GM18873 (cell line): ENCODE data around the gene CRKL.

Experiments
- ATAC-seq: cut with Tn5 transposase; IDR thresholded peaks from one replicate; pipeline ENCODE4 v1.9.1; 2021; ENCODE audit warnings: mild to moderate bottlenecking, moderate library complexity, moderate number of reproducible peaks; ENCODE audit not compliant: unreplicated experiment, low FRiP score

CRKL gene

DNA sequence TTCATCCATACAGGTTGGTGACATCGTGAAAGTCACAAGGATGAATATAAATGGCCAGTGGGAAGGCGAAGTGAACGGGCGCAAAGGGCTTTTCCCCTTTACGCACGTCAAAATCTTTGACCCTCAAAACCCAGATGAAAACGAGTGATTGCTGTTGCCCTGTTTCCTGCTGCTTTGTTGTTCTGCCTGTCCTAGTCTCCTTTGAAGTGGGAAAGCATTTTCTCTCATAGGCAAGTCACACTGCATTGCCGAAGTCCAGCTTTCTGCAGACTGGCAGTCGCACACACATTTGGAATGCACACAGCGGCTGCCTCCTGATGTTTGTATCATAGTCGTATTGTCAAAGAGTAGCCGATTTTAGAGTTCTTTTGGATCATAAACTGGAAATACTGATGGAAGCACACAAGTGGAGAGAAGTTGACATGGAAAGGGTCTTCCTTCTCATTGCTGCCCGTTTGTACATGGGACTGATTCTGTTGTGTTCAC is 32.5 kb downstream of the CRKL start:
- ATAC-seq: no peak

DNA sequence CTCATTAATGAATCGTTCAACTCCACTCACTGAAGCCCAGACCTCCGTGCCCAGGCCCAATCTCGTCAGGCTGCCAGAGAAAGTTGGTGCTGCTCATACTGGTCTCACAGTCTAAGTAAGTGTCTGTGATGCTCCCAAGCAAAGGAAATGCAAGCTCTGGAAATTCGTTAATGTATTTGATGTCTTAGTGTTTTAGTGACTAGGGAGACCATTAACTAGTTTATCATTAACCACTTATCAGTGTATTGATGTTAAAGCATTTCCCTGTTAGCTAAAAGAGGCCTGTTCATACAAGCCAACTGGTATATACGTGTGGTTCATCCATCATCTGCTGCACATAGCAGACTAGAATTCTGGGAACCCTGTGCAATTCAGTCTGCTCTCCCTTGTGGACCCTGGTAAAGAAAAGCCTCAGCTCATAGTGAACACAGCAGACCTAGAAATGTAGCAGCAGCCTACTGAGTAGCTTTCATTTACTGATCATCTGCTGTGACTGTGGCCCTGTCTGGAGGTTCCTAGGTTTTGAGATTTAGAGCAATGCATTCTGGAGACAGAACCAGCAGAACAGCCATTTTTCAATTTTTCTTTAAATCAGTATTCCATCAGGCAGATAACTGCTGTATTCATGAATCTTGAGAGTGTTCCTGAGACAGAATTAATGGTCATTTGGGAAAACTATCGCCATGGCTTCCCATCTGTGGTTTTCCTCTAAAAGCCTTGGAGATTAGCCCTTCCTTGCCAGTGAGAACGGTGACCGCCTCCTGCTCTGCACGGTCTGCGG is 34.1 kb downstream of the CRKL start:
- ATAC-seq: no peak

DNA sequence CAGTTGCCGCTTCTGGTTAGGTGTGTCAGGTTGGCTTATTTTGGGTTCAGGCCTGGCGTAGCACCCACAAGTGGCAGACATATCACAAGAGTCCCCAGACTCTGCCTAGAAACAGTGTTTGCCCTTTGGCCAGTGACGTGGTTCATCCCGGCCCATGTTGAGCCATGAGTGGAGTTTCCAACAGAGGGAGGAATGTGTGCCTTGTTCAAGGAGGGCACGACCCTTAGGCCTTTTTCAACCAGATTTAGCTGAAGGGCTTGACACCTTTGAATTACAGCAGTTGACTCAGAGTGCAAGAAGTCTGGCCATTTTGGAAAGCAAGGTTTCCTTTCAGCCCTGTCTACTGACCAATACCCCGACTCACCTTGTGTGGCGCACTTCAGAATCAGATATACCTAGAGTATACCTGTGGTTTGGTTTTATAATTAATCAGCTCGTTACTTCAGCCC is 34.7 kb downstream of the CRKL start:
- no peak for ATAC-seq

DNA sequence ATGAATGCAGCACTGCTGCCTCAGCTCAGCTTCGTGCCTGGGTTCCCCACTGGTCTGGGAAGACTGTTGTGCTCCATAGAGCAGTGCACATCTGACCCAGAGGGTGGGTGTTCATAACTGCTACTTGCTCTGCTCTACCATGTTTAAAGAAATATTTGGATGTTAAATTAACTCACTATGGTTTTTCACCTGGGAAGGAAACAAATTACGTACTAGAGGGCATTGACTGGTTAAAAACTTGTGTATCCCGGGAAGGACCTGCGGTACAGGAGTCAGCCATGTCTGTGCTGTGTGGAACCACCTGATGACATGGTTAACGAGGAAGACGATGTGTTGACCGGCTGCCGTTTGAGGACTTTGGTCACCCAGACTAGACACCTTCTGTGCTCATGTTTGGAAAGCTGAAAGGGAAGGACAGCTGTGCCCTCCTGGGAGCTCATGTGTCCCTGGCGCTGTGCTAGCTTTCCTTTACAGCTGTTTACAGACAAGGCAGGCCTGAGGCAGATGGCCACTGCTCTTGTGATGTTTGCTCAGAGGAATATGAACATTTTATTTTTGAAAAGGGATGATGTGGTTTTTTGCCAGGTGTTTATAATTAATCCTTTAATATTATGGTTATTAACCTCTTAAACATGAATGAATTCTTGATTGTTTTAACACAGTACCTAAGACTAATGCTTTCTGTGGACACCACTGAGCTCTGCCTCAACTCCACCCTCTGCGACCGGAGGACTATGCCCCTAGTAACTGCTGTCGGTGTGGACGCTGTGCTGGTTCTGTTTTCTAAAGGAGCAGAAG is 35.5 kb downstream of the CRKL start:
- no peak for ATAC-seq

DNA sequence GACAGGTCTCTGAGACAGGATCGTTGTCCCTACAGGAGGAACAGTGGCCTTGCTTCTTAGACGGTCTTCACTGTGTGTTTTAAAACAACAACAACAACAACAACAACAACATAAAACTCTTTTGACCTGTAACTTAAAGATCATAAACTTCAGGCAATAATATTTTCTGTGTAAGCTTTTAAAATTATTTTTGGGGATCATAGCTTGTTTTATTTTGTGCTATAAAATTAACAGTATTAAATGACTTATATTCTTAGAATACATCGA is 36.1 kb downstream of the CRKL start:
- ATAC-seq: no peak

DNA sequence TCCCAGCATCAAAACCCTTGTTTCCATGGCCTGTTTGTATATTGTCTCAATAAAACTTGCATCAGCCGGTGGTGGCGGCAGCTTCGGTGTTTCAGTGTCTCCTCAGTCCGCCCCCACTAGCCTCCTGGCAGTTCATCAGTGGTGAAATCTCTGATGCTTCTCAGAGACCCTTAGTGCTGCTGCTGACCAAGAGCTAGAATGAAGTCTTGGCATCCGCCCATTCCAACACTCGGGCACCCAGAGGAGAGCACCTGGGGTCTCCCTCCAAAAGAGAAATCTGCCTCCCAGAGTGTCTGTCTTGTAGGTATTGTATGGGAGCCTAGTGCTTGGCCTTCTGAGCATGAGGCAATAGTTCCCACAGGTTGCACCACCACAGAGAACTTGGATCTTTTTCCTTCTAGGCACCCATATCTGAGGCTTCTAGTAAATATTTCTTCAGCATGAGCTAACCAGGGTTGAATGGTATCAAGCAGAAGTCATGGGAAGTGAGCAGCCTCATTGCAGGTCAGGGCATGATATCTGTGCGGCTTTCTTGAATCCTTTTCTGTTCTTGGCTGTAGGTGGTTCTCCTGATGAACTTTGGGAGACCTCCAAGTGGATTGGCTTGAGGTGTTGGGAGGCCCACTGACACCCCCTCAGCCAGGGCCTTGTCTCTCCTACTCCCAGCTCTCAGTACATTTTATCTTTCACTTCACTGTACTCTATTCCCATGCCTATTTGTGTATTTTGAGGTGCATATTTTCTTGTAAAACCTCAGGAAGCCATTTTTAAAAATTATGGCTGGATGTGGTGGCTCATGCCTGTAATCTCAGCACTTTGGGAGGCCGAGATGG is 36.7 kb downstream of the CRKL start:
- no peak for ATAC-seq

DNA sequence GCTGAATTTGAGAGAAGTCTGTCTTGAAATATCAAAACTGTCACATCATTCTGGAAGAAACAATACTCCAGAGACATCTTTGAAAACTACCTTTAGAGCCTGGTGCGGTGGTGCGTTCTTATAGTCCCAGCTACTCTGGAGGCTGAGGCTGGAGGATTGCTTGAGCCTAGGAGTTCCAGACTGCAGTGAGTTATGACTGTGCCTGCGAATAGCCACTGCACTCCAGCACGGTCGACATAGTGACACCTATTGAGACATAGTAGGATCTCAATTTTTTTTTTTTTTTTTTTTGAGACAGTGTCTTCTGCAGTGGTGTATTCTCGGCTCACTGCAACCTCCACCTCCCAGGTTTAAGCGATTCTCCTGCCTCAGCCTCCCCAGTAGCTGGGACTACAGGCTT is 38.3 kb downstream of the CRKL start:
- ATAC-seq: no peak

DNA sequence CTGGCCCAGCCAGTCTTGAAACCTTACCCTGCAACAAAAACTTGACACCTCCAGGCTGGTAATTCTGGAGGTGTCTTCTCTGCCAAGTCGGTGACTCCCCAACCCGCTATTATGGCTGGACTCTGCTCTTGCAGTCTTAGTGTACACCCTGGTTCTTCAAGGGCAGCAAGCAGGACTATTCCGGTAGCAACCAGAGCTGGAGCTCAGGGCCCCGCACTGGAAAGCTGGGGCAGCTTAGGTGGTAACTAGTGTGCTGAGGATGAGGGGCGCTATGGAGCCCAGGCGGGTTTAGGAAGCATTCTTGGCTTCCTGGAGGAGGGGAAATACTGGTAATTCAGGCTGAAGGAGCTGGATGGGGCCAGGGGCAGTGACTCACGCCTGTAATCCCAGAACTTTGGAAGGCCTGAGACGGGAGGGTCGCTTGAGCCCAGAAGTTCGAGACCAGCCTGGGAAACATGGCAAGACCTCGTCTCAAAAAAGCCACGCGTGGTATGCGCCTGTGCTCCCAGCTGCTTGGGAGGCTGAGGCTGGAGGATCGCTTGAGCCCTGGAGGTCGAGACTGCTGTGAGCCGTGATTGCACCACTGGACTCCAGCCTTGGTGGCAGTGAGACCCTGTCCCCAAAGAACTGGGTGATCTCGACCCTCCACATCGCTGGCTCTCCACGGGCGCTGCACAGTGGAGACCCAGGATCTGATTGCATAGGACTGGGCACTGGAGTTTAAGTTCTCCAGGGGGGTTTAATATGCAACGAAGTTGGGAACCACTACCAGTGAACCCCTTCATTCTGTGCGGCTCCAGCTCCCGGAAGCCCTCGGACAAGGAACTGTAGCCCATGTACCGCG is 39.3 kb downstream of the CRKL start:
- no peak for ATAC-seq

DNA sequence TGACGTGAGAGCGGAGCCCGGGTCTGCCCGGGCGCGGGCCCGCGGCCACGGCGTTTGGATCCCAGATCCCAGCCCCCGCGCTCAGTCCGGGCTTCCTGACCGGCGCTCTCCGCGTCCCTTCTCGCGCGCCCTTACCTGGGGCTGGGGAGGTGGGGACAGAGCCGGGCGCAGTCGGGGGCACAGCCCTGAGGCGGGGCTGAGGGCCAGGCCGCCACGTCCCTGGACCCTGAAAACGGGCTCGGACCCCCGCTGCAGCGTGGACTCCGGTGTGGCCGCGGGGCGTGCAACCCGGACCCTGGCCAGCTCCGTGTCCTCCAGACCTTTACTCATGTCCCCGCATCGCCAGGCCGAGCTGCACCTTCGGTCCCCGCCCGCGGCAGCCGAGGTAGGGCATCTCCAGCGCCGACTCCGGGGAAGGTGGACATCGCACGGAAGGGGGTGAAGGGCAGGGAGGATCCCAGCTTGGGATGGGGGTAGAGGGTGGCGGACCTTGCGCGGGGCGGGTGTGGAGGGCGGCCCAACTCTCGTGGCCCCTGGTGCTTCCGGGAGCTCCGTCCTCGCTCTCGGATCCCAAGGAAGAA is 40.0 kb downstream of the CRKL start:
- ATAC-seq: no peak

DNA sequence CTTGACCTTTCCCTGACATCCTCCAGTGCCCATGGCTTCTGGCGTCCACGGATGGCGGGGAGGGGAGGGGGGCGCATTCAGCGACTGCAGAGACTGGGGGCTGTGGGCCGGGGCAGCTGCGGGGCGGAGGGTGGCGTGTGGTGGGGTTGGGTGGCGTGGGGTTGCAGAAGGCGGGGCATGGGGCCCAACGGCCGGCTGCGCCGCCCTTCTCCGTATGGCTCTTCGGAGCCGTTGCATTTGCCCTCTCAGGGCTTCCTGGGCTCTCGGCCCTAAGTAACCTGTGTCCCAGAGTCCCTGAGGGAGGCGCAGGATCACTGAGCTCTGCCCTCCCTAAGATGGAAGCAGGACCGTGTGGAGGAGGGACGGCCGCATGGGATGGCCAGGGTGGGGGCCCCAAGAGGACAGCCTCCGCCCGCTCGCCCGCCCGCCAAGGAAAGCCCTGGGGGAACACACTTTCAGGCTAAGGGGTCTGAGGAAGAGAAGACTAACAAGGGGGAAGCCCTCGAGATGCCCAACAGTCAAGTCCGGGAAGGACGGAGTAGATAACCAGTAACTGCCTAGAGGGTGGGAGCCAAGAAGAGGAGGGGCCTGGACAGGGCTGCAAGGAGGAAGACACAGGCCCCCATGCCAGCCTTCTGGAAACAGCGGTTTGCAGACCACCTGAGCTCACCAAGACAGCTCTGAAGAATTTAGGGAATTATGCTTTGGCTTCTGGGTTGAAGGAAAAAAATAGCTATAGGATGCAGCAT is 40.6 kb downstream of the CRKL start:
- no peak for ATAC-seq

DNA sequence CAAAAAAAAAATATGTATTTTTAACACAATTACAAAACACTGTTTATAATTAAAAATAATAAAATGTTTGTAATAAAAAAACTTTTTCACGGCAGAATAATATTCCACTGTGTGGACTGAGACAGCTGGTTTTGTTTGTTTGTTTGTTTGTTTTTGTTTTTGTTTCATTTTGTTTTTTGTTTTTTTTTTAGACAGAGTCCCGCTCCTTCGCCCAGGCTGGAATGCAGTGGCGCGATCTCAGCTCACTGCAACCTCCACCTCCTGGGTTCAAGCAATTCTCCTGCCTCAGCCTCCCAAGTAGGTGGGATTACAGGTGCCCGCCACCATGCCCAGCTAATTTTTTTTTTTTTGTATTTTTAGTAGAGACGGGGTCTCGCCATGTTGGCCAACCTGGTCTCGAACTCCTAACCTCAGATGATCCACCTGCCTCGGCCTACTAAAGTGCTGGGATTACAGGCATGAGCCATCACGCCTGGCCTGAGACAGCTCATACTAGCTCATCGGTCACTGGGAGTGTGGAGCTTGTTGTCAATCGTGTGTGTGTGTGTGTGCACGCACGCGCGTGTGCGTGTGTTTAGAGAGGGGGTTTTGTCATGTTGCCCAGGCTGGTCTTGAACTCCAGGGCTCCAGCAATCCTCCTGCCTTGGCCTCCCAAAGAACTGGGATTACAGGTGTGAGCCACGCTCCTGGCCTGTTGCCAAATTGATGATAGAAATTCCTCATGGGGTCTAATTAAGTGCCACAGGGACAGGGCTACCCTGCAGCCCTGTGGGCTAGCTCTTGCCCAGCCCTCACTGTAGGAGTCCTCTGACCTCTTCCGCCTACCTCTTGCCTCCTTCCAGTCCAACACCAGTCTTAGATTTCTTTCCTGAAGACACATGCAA is 42.6 kb downstream of the CRKL start:
- no peak for ATAC-seq

DNA sequence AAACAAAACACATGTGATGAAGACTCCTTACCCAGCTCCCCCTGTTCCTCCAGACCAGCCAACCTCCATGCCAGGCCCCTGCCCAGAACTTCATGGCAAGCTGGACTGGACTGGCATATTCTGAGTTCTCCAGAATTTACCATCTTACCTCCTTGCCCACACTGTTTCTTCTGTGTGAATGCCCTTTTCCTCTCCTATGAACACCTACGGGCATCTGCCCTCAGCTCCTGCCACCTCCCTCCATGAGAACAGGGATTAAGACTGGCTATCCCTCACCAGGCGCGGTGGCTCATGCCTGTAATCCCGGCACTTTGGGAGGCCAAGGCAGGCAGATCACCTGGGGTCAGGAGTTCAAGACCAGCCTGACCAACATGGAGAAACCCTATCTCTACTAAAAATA is 43.4 kb downstream of the CRKL start:
- no peak for ATAC-seq

DNA sequence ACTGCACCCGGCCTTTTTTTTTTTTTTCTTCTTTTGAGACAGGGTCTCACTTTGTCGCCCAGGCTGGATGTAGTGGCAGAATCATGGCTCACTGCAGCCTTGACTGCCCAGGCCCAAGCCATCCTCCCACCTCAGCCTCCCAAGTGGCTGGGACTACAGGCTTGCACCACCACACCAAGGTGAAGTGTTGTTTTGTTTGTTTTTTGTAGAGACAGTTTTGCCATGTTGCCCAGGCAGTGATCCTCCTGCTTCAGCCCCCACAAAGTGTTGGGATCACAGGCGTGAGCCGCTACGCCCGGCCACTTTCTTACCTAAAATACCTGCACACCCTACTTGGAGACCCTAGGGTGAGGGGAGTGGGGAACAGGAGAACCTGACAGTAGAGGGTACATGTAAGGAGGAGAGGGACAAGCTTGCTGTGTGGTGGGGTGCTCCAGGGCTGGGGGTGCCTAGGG is 45.3 kb downstream of the CRKL start:
- ATAC-seq: no peak

DNA sequence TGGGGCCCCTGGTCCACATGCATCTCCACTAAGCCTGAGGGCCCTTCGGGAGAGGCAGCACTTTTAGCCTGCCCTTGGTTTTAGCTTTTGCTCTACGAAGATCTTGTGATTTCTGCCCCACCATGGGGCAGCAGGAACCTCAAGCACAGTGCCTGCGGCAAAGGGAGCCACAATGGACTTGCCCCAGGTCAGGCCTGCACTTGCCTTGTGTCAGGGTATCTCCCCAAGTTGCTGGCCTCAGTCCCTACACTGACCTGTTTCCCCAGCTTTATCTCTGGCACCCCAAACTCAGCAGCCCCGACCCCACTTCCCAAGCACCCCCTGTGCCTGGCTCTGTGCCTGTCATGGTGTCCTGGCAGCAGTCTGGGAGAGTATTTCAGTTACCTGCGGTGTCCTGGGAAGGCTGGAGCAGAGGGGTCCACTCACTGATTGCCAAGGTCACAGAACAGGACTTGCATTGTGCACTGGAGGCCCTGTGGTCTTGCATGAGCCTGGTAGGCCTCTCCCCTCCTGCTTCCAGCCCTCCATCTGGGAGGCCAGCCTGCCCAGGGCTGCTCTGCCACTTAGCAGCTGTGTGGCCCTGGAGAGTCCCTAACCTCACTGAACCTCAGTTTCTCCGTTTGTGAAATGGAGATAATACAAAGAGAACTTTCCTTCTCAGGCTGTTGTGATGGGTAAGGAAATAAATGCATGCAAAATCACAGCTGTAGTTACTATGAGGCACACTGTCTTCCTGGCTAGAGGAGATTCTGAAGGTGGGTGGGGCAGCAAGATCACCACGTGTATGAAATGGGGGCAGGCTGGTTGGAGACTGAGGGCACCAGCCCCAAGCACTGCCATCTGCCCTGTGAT is 46.2 kb downstream of the CRKL start:
- ATAC-seq: no peak

DNA sequence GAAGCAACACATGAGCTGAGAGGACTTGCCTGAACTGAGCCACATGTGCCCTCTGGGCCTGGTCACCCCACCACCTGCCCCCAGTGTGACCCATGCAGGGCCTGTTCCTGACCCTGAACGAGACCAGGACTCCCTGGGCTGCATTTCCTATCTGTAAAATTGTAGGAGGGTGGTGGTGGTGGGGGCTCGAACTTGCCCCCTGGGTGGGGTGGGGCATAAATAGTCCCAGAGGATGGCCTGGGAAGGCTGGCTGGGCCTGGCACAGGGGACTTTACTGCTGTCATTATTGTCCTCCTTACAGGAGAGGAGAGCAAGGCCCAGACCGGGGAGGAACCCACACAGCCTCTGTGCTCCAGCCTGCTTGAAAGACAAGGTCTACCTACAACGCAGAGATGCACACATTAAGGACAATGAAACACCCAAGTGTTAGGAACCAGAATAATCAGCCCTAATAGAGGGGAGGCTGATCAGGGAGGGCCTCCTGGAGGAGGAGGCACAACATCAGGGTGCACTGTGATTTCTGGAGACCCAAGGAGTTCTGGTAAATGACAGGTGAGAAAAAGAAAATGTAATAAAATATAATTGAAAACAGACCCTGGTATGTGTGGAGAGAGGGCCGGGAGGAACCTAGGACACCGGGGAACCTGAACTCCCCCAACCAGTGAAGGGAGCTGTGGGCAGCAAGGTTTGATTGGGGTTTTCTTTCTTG is 47.0 kb downstream of the CRKL start:
- ATAC-seq: no peak

DNA sequence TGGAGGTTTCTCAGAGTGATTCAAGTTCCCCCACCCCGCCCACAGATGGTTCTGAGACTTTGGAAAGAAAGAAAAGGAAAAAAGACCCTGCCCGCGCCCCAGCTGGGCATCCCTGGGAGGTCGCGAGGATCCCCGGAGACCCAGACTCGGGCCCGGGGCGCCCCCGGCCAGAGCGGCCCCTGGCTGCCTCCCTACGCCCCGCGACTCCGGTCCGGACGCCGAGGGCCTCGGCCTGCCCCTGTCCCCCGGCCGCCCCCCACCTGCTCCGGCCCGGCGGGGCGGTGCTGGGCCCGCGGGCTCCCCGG is 47.5 kb downstream of the CRKL start:
- no peak for ATAC-seq
